OCI-LY7 (cell line): ENCODE data around the gene CEP76.

ENCODE experiments used
- CTCF ChIP-seq: fragments of 200-600 bp; sonication (generic); conservative IDR thresholded peaks from 2 replicates; pipeline ENCODE4 v1.5.1; 2014; ENCODE audit warnings: mild to moderate bottlenecking, antibody characterized with exemption, low read length, moderate library complexity, mixed read lengths
- EZH2phosphoT487 ChIP-seq: fragments of 200-600 bp; sonication (generic); IDR thresholded peaks from 2 replicates; pipeline ENCODE4 v1.6.1; 2018; ENCODE audit warnings: low read depth, borderline replicate concordance, mild to moderate bottlenecking, mixed run types, antibody characterized with exemption, low read length, moderate library complexity, mixed read lengths

- no peak for TF ChIP-seq CTCF
- no peak for TF ChIP-seq EZH2phosphoT487
Measured at GRCh38 chr18:12638644-12639124, 63.8 kb downstream of the CEP76 start.
